ENCODE measurements around the gene SPINK6.

Gene SPINK6

GRCh38 chr5:148206620-148207019 is 3.8 kb downstream of the SPINK6 start:
- Histone ChIP-seq H3K9me3 (ENCODE audit: low read depth, low read length) (no peaks in the 10 kb centered on the region), H3K9ac (ENCODE audit: insufficient read length) (no peak overlapping the region), H3K27ac (no peak overlapping the region), H3K4me3 (no peak overlapping the region), H3K36me3 (ENCODE audit: insufficient read depth, low read length) (no peaks in the 10 kb centered on the region)
- no peak for TF ChIP-seq POLR2AphosphoS5 (IDR thresholded peaks at IDR 0.05; ENCODE audit: borderline replicate concordance, low read depth, low read length)
- TF ChIP-seq FOXP2 (optimal IDR thresholded peaks at IDR 0.05; ENCODE audit: control extremely low read depth, extremely low read length, insufficient read depth) = no peak
- TF ChIP-seq EZH2 (IDR thresholded peaks at IDR 0.05) = no peak
- no peak for DNase-seq (ENCODE audit: low read depth, low spot score)

GRCh38 chr5:148208226-148208625 is 5.4 kb downstream of the SPINK6 start:
- H3K9me3 ChIP-seq (ENCODE audit: low read depth, low read length) = no peaks in the 10 kb centered on the region
- H3K9ac ChIP-seq (ENCODE audit: insufficient read length) = no peak overlapping the region
- TF ChIP-seq POLR2AphosphoS5 (IDR thresholded peaks at IDR 0.05; ENCODE audit: borderline replicate concordance, low read depth, low read length) (no peak), EZH2 (IDR thresholded peaks at IDR 0.05) (no peak), FOXP2 (optimal IDR thresholded peaks at IDR 0.05; ENCODE audit: control extremely low read depth, extremely low read length, insufficient read depth) (no peak)
- H3K36me3 ChIP-seq (ENCODE audit: insufficient read depth, low read length) = no peaks in the 10 kb centered on the region
- no peak for DNase-seq (ENCODE audit: low read depth, low spot score)
- no peak overlapping the region for H3K27ac ChIP-seq
- H3K4me3 ChIP-seq = no peak overlapping the region

- TF ChIP-seq FOXP2 (optimal IDR thresholded peaks at IDR 0.05; ENCODE audit: control extremely low read depth, extremely low read length, insufficient read depth) = no peak
- no peak for TF ChIP-seq POLR2AphosphoS5 (IDR thresholded peaks at IDR 0.05; ENCODE audit: borderline replicate concordance, low read depth, low read length)
- no peak for TF ChIP-seq EZH2 (IDR thresholded peaks at IDR 0.05)
Measured at GRCh38 chr5:148209151-148209770, 6.4 kb downstream of the SPINK6 start.

GRCh38 chr5:148214665-148215185 is 11.9 kb downstream of the SPINK6 start:
- DNase-seq (ENCODE audit: low read depth, low spot score) = no peak
- Histone ChIP-seq H3K27ac (no peak overlapping the region), H3K9me3 (ENCODE audit: low read depth, low read length) (no peaks in the 10 kb centered on the region), H3K36me3 (ENCODE audit: insufficient read depth, low read length) (no peaks in the 10 kb centered on the region), H3K9ac (ENCODE audit: insufficient read length) (no peak overlapping the region), H3K4me3 (no peak overlapping the region)
- TF ChIP-seq POLR2AphosphoS5 (IDR thresholded peaks at IDR 0.05; ENCODE audit: borderline replicate concordance, low read depth, low read length) = no peak
- TF ChIP-seq FOXP2 (optimal IDR thresholded peaks at IDR 0.05; ENCODE audit: control extremely low read depth, extremely low read length, insufficient read depth) = no peak
- TF ChIP-seq EZH2 (IDR thresholded peaks at IDR 0.05) = no peak

More at GRCh38 chr5:148209151-148209770, 6.4 kb downstream of the SPINK6 start:
- H3K9ac ChIP-seq (ENCODE audit: insufficient read length) = no peak overlapping the region
- no peak overlapping the region for H3K4me3 ChIP-seq
- DNase-seq (ENCODE audit: low read depth, low spot score) = no peak
- no peaks in the 10 kb centered on the region for H3K36me3 ChIP-seq (ENCODE audit: insufficient read depth, low read length)
- no peak overlapping the region for H3K27ac ChIP-seq
- no peaks in the 10 kb centered on the region for H3K9me3 ChIP-seq (ENCODE audit: low read depth, low read length)

GRCh38 chr5:148221508-148221907 is 18.7 kb downstream of the SPINK6 start:
- DNase-seq (ENCODE audit: low read depth, low spot score) = no peak
- no peak overlapping the region for H3K9ac ChIP-seq (ENCODE audit: insufficient read length)
- no peak overlapping the region for H3K27ac ChIP-seq
- TF ChIP-seq FOXP2 (optimal IDR thresholded peaks at IDR 0.05; ENCODE audit: control extremely low read depth, extremely low read length, insufficient read depth) (no peak), POLR2AphosphoS5 (IDR thresholded peaks at IDR 0.05; ENCODE audit: borderline replicate concordance, low read depth, low read length) (no peak), EZH2 (IDR thresholded peaks at IDR 0.05) (no peak)
- H3K36me3 ChIP-seq (ENCODE audit: insufficient read depth, low read length) = no peaks in the 10 kb centered on the region
- H3K9me3 ChIP-seq (ENCODE audit: low read depth, low read length) = no peaks in the 10 kb centered on the region
- no peak overlapping the region for H3K4me3 ChIP-seq

GRCh38 chr5:148224117-148224742 is 21.4 kb downstream of the SPINK6 start:
- no peaks in the 10 kb centered on the region for H3K36me3 ChIP-seq (ENCODE audit: insufficient read depth, low read length)
- TF ChIP-seq EZH2 (IDR thresholded peaks at IDR 0.05) = no peak
- TF ChIP-seq FOXP2 (optimal IDR thresholded peaks at IDR 0.05; ENCODE audit: control extremely low read depth, extremely low read length, insufficient read depth) = no peak
- no peak for TF ChIP-seq POLR2AphosphoS5 (IDR thresholded peaks at IDR 0.05; ENCODE audit: borderline replicate concordance, low read depth, low read length)
- no peaks in the 10 kb centered on the region for H3K9me3 ChIP-seq (ENCODE audit: low read depth, low read length)
- DNase-seq (ENCODE audit: low read depth, low spot score) = no peak
- H3K4me3 ChIP-seq = no peak overlapping the region
- H3K27ac ChIP-seq = no peak overlapping the region
- H3K9ac ChIP-seq (ENCODE audit: insufficient read length) = no peak overlapping the region

GRCh38 chr5:148228392-148228984 is 25.6 kb downstream of the SPINK6 start:
- TF ChIP-seq EZH2 (IDR thresholded peaks at IDR 0.05) (no peak), FOXP2 (optimal IDR thresholded peaks at IDR 0.05; ENCODE audit: control extremely low read depth, extremely low read length, insufficient read depth) (no peak), POLR2AphosphoS5 (IDR thresholded peaks at IDR 0.05; ENCODE audit: borderline replicate concordance, low read depth, low read length) (no peak)
- Histone ChIP-seq H3K9ac (ENCODE audit: insufficient read length) (no peak overlapping the region), H3K27ac (no peak overlapping the region), H3K4me3 (no peak overlapping the region), H3K36me3 (ENCODE audit: insufficient read depth, low read length) (no peaks in the 10 kb centered on the region), H3K9me3 (ENCODE audit: low read depth, low read length) (no peaks in the 10 kb centered on the region)
- no peak for DNase-seq (ENCODE audit: low read depth, low spot score)

- no peak overlapping the region for H3K4me3 ChIP-seq
- no peak overlapping the region for H3K27ac ChIP-seq
- TF ChIP-seq EZH2 (IDR thresholded peaks at IDR 0.05) = no peak
- no peak for TF ChIP-seq FOXP2 (optimal IDR thresholded peaks at IDR 0.05; ENCODE audit: control extremely low read depth, extremely low read length, insufficient read depth)
- TF ChIP-seq POLR2AphosphoS5 (IDR thresholded peaks at IDR 0.05; ENCODE audit: borderline replicate concordance, low read depth, low read length) = no peak
- no peak for DNase-seq (ENCODE audit: low read depth, low spot score)
- H3K9me3 ChIP-seq (ENCODE audit: low read depth, low read length) = no peaks in the 10 kb centered on the region
- H3K9ac ChIP-seq (ENCODE audit: insufficient read length) = no peak overlapping the region
- no peaks in the 10 kb centered on the region for H3K36me3 ChIP-seq (ENCODE audit: insufficient read depth, low read length)
Measured at GRCh38 chr5:148229840-148230239, 27.0 kb downstream of the SPINK6 start.

Data from SK-N-MC (cell line).